Breast epithelium (tissue), 4 donors: Measurements from ENCODE around the gene APLF. TPM values are rescaled to one million over a fixed set of nuclear protein-coding genes. Genes with fewer than 3 reads are reported as not detected.
"Not testable (repeated sequence)": the region's sequence is repeated elsewhere in the genome, so short reads cannot be mapped to it uniquely, and the experiment has no call there.

ENCODE experiments used
- DNase-seq, 2 donors: peaks; one replicate each; pipeline ENCODE4 v3.0.0-alpha.2; 2019; ENCODE audit warnings: low spot score in 2 of 2
- H3K27ac ChIP-seq, 2 donors: fragments of 200-600 bp; sonication (generic) in 1 of 2; one replicate each; pipeline ENCODE4 v1.5.1; 2016 to 2019; ENCODE audit warnings: mild to moderate bottlenecking in 1 of 2
- H3K27me3 ChIP-seq, 2 donors: fragments of 200-600 bp; sonication (generic) in 1 of 2; one replicate each; pipeline versions ENCODE4 v1.5.1 to v1.6.0; 2017 to 2019; ENCODE audit warnings: control low read depth in 1 of 2, mild to moderate bottlenecking in 1 of 2
- H3K36me3 ChIP-seq: fragments of 200-600 bp; one replicate; pipeline ENCODE4 v1.5.1; 2019
- H3K4me1 ChIP-seq, 2 donors: fragments of 200-600 bp; sonication (generic); one replicate each; pipeline ENCODE4 v1.5.1; 2016 to 2019; ENCODE audit warnings: control low read depth in 1 of 2
- H3K4me3 ChIP-seq, 3 donors: fragments of 200-600 bp; sonication (generic); 1 replicate in 2 of 3; 2 replicates in 1 of 3; pipeline ENCODE4 v1.5.1; 2016 to 2019; ENCODE audit warnings: mild to moderate bottlenecking in 3 of 3, moderate library complexity in 2 of 3
- H3K9me3 ChIP-seq, 2 donors: fragments of 200-600 bp; sonication (generic) in 1 of 2; one replicate each; pipeline ENCODE4 v1.5.1; 2016 to 2019; ENCODE audit warnings: control low read depth in 1 of 2
- CTCF ChIP-seq, 3 donors: fragments of 450-650 bp; IDR thresholded peaks; one replicate each; pipeline ENCODE4 v1.5.1; 2016 to 2017; ENCODE audit warnings: antibody characterized with exemption in 3 of 3, mild to moderate bottlenecking in 3 of 3, moderate library complexity in 3 of 3
- POLR2A ChIP-seq: fragments of 450-650 bp; IDR thresholded peaks from one replicate; pipeline ENCODE4 v1.6.1; 2016; ENCODE audit warnings: antibody characterized with exemption, mild to moderate bottlenecking, moderate library complexity
- POLR2AphosphoS5 ChIP-seq, 3 donors: sonication (generic); formaldehyde crosslinking; IDR thresholded peaks; one replicate each; pipeline ENCODE4 v1.6.1; 2017; ENCODE audit warnings: antibody characterized with exemption in 3 of 3
- intact Hi-C: fragments of 100-400 bp; cut with DNase I; formaldehyde crosslinking; loops from one replicate; pipeline ENCODE4 v1.15.1; 2023; ENCODE audit warnings: low total_unique reads
- total RNA-seq, 3 donors: library from RNA; depleted of rRNA; stranded (reverse); fragments of >200 nt; gene quantifications; one replicate each; pipeline ENCODE4 v1.1.0, GENCODE V29; 2016

Gene APLF
- total RNA-seq, 3 donors from 2014 or later: 8.5 to 14.5 (median 13.4) TPM

- no peak for DNase-seq
- no peaks in the 10 kb centered on the region for H3K36me3 ChIP-seq
- TF ChIP-seq CTCF (IDR thresholded peaks at IDR 0.05) (no peak), POLR2AphosphoS5 (IDR thresholded peaks at IDR 0.05) (no peak), POLR2A (no peak)
- no peak overlapping the region for H3K27ac ChIP-seq
- intact Hi-C loops: no loop called here
- no peaks in the 10 kb centered on the region for H3K9me3 ChIP-seq
- no peaks in the 10 kb centered on the region for H3K27me3 ChIP-seq
- no peak overlapping the region for H3K4me3 ChIP-seq
- H3K4me1 ChIP-seq: no peaks in the 10 kb centered on the region
These were observed 100.7 kb downstream of the APLF start for GRCh38 chr2:68568116-68568515.

- DNase-seq: no peak
- Histone ChIP-seq H3K9me3 (no peaks in the 10 kb centered on the region), H3K4me1 (no peaks in the 10 kb centered on the region), H3K27me3 (no peaks in the 10 kb centered on the region), H3K27ac (no peak overlapping the region), H3K36me3 (no peaks in the 10 kb centered on the region), H3K4me3 (no peak overlapping the region)
- intact Hi-C loops: no loop called here
- TF ChIP-seq POLR2A (no peak), POLR2AphosphoS5 (IDR thresholded peaks at IDR 0.05) (no peak), CTCF (IDR thresholded peaks at IDR 0.05) (no peak)
These were observed 102.2 kb downstream of the APLF start for GRCh38 chr2:68569604-68570003.

GRCh38 chr2:68570434-68570833, 103.0 kb downstream of the APLF start:
- DNase-seq, H3K4me1 ChIP-seq, H3K27ac ChIP-seq, intact Hi-C loops, H3K9me3 ChIP-seq, H3K4me3 ChIP-seq, H3K36me3 ChIP-seq, H3K27me3 ChIP-seq: not testable (repeated sequence)

- TF ChIP-seq POLR2A (no peak), POLR2AphosphoS5 (IDR thresholded peaks at IDR 0.05) (no peak), CTCF (IDR thresholded peaks at IDR 0.05) (no peak)
- intact Hi-C loops: no loop called here
- H3K9me3 ChIP-seq: no peaks in the 10 kb centered on the region
- H3K27ac ChIP-seq: no peak overlapping the region
- H3K27me3 ChIP-seq: no peaks in the 10 kb centered on the region
- no peaks in the 10 kb centered on the region for H3K4me1 ChIP-seq
- H3K36me3 ChIP-seq: no peaks in the 10 kb centered on the region
- no peak overlapping the region for H3K4me3 ChIP-seq
- DNase-seq: no peak
These were observed 106.9 kb downstream of the APLF start for GRCh38 chr2:68574202-68574791.

GRCh38 chr2:68577183-68577582, 109.8 kb downstream of the APLF start:
- Histone ChIP-seq H3K9me3 (no peaks in the 10 kb centered on the region), H3K27me3 (no peaks in the 10 kb centered on the region), H3K27ac (no peak overlapping the region), H3K4me1 (no peaks in the 10 kb centered on the region), H3K36me3 (no peaks in the 10 kb centered on the region), H3K4me3 (no peak overlapping the region)
- no peak for TF ChIP-seq POLR2AphosphoS5 (IDR thresholded peaks at IDR 0.05)
- no peak for TF ChIP-seq POLR2A
- DNase-seq: no peak
- intact Hi-C loops: no loop called here

- Histone ChIP-seq H3K27me3 (no peaks in the 10 kb centered on the region), H3K4me1 (no peaks in the 10 kb centered on the region), H3K36me3 (no peaks in the 10 kb centered on the region), H3K4me3 (no peak overlapping the region), H3K9me3 (no peaks in the 10 kb centered on the region), H3K27ac (no peak overlapping the region)
- no peak for DNase-seq
- intact Hi-C loops: no loop called here
- TF ChIP-seq POLR2A: no peak
- no peak for TF ChIP-seq POLR2AphosphoS5 (IDR thresholded peaks at IDR 0.05)
- TF ChIP-seq CTCF (IDR thresholded peaks at IDR 0.05): no peak
These were observed 112.3 kb downstream of the APLF start for GRCh38 chr2:68579689-68580088.
